GM23338 (cell line): ENCODE measurements around the gene DPH1. TPM values are rescaled to one million over a fixed set of nuclear protein-coding genes. Genes with fewer than 3 reads are reported as not detected.

Experiments
- ATAC-seq: fragments of 200-7000 bp; cut with Tn5 transposase; 3 replicates; pipeline ENCODE4 v1.9.1; 2020
- DNase-seq: peaks from one replicate; pipeline ENCODE4 v3.0.0-alpha.2; 2015; ENCODE audit warnings: low spot score
- H2AFZ ChIP-seq: fragments of 200-600 bp; sonication (generic); 2 replicates; pipeline ENCODE4 v1.8.0; 2016; ENCODE audit warnings: antibody characterized with exemption, mild to moderate bottlenecking, moderate library complexity
- H3F3A ChIP-seq: fragments of 200-600 bp; sonication (generic); replicated peaks from 2 replicates; pipeline ENCODE4 v1.8.0; 2017; ENCODE audit warnings: antibody characterized with exemption, mixed run types, low read depth
- H3K27ac ChIP-seq: fragments of 200-600 bp; sonication (generic); 2 replicates; pipeline ENCODE4 v1.6.1; 2016; ENCODE audit warnings: low read depth
- H3K27me3 ChIP-seq: fragments of 200-600 bp; sonication (generic); 2 replicates; pipeline ENCODE4 v1.8.0; 2016; ENCODE audit warnings: mild to moderate bottlenecking, mixed run types, moderate library complexity; ENCODE audit not compliant: insufficient read depth
- H3K36me3 ChIP-seq: fragments of 200-600 bp; sonication (generic); 2 replicates; pipeline ENCODE4 v1.8.0; 2016; ENCODE audit warnings: mild to moderate bottlenecking; ENCODE audit not compliant: insufficient read depth
- H3K4me1 ChIP-seq: fragments of 200-600 bp; sonication (generic); 2 replicates; pipeline ENCODE4 v1.8.0; 2016; ENCODE audit warnings: mild to moderate bottlenecking, moderate library complexity; ENCODE audit not compliant: insufficient read depth
- H3K4me2 ChIP-seq: fragments of 200-600 bp; sonication (generic); 2 replicates; pipeline ENCODE4 v1.7.1; 2017; ENCODE audit warnings: mixed run types
- H3K4me3 ChIP-seq: fragments of 200-600 bp; sonication (generic); 2 replicates; pipeline ENCODE4 v1.6.1; 2016; ENCODE audit warnings: mixed run types
- H3K79me2 ChIP-seq: fragments of 200-600 bp; sonication (generic); replicated peaks from 2 replicates; pipeline ENCODE4 v1.8.0; 2017; ENCODE audit warnings: mild to moderate bottlenecking; ENCODE audit not compliant: insufficient read depth
- H3K9me2 ChIP-seq: fragments of 200-600 bp; sonication (generic); 2 replicates; pipeline ENCODE4 v1.8.0; 2017; ENCODE audit not compliant: insufficient read depth
- H4K20me1 ChIP-seq: fragments of 200-600 bp; sonication (generic); replicated peaks from 2 replicates; pipeline ENCODE4 v1.8.0; 2017; ENCODE audit warnings: mild to moderate bottlenecking; ENCODE audit not compliant: insufficient read depth
- H3K27ac Mint-ChIP-seq: 2 replicates; pipeline ENCODE4 v1.8.0; 2020; ENCODE audit warnings: inconsistent platforms, mild to moderate bottlenecking, moderate library complexity, mixed read lengths
- H3K27me3 Mint-ChIP-seq: 3 replicates; pipeline ENCODE4 v1.8.0; 2022; ENCODE audit warnings: low read depth, mild to moderate bottlenecking, moderate library complexity, mixed read lengths, inconsistent platforms; ENCODE audit not compliant: insufficient read depth, poor library complexity
- H3K36me3 Mint-ChIP-seq: 3 replicates; pipeline ENCODE4 v1.8.0; 2021; ENCODE audit warnings: low read depth, mild to moderate bottlenecking, inconsistent platforms, moderate library complexity, mixed read lengths
- H3K4me1 Mint-ChIP-seq: 3 replicates; pipeline ENCODE4 v1.8.0; 2020; ENCODE audit warnings: mild to moderate bottlenecking, inconsistent platforms, mixed read lengths
- H3K4me3 Mint-ChIP-seq: 3 replicates; pipeline ENCODE4 v1.8.0; 2021; ENCODE audit warnings: moderate library complexity, mild to moderate bottlenecking, inconsistent platforms, mixed read lengths
- H3K9me3 Mint-ChIP-seq: 3 replicates; pipeline ENCODE4 v1.8.0; 2020; ENCODE audit warnings: moderate library complexity, mild to moderate bottlenecking, inconsistent platforms, mixed read lengths
- CREB1 ChIP-seq: fragments of 250-450 bp; sonication (Bioruptor Pico); IDR thresholded peaks from 2 replicates; pipeline ENCODE4 v1.5.0; 2020; ENCODE audit warnings: low read depth, mild to moderate bottlenecking, moderate library complexity
- EZH2 ChIP-seq: fragments of 200-600 bp; sonication (generic); IDR thresholded peaks from one replicate; pipeline ENCODE4 v1.8.0; 2017; ENCODE audit warnings: antibody characterized with exemption, mild to moderate bottlenecking, low read depth; ENCODE audit not compliant: unreplicated experiment
- EZH2phosphoT487 ChIP-seq: fragments of 200-600 bp; sonication (generic); IDR thresholded peaks from one replicate; pipeline ENCODE4 v1.8.1; 2018; ENCODE audit warnings: antibody characterized with exemption; ENCODE audit not compliant: unreplicated experiment
- JUNB ChIP-seq: IDR thresholded peaks from one replicate; pipeline ENCODE4 v1.6.1; 2016; ENCODE audit warnings: antibody characterized with exemption; ENCODE audit not compliant: unreplicated experiment
- NANOG ChIP-seq: IDR thresholded peaks from 2 replicates; pipeline ENCODE4 v1.6.1; 2016; ENCODE audit warnings: antibody characterized with exemption, borderline replicate concordance
- POLR2AphosphoS5 ChIP-seq: IDR thresholded peaks from 2 replicates; pipeline ENCODE4 v1.6.1; 2016; ENCODE audit warnings: antibody characterized with exemption, low read depth
- REST ChIP-seq: IDR thresholded peaks from one replicate; pipeline ENCODE4 v1.6.1; 2018; ENCODE audit warnings: antibody characterized with exemption; ENCODE audit not compliant: unreplicated experiment
- STAT1 ChIP-seq: IDR thresholded peaks from one replicate; pipeline ENCODE4 v1.6.1; 2016; ENCODE audit warnings: antibody characterized with exemption; ENCODE audit not compliant: unreplicated experiment
- ZNF331 ChIP-seq: fragments of 250-450 bp; sonication (Bioruptor Pico); IDR thresholded peaks from 2 replicates; pipeline ENCODE4 v1.5.0; 2020; ENCODE audit warnings: low read depth, mild to moderate bottlenecking, moderate library complexity
- polyA plus RNA-seq: library from polyadenylated mRNA; unstranded; fragments of >200 nt; fragmentation: Nextera tagmentation; extraction: Ambion mirVana; gene quantifications from 2 replicates; pipeline ENCODE4 v1.2.1, GENCODE V29; 2016
- total RNA-seq: library from RNA; depleted of rRNA; stranded (reverse); fragments of >200 nt; shearing (Covaris generic); gene quantifications from 2 replicates; pipeline ENCODE4 v1.2.3, GENCODE V29; 2014
- TF ChIP-seq, protein P1 (sequence below), 2 experiments: fragments of 200-600 bp in 1 of 2; sonication (generic) in 1 of 2; conservative IDR thresholded peaks; 2 replicates each; pipeline versions ENCODE4 v1.5.1 to v1.6.1; 2016 to 2017; ENCODE audit warnings: antibody characterized with exemption in 2 of 2, low read depth in 2 of 2, mild to moderate bottlenecking in 2 of 2, moderate library complexity in 1 of 2
- TF ChIP-seq, protein P2 (sequence below): IDR thresholded peaks from 2 replicates; pipeline ENCODE4 v1.6.1; 2016; ENCODE audit warnings: antibody characterized with exemption

The DPH1 gene
- total and polyA plus RNA-seq, 2 experiments from 2014 or later: 11.8 to 28.2 TPM

- H3K36me3 ChIP-seq: no peaks in the 10 kb centered on the region
- no peaks in the 10 kb centered on the region for H4K20me1 ChIP-seq
- TF ChIP-seq EZH2 (peak; percentile 45), STAT1 (no peak)
- peaks cover 14% of the 10 kb centered on the region; the same call in 1 of the 2 replicates for H3K4me1 ChIP-seq
- H2AFZ ChIP-seq: peak overlapping the region; percentile 72; the same call in 1 of the 2 replicates
- peak overlapping the region; percentile 78 for H3K4me2 ChIP-seq
- H3K27ac ChIP-seq: no peak overlapping the region
- Mint-ChIP-seq H3K27me3 (peaks cover 36% of the 10 kb centered on the region), H3K4me1 (peaks cover 31% of the 10 kb centered on the region), H3K36me3 (no peaks in the 10 kb centered on the region), H3K9me3 (no peaks in the 10 kb centered on the region), H3K27ac (no peak overlapping the region), H3K4me3 (no peak overlapping the region; the same call in 2 of the 3 replicates)
- H3F3A ChIP-seq: no peaks in the 10 kb centered on the region
- no peaks in the 10 kb centered on the region for H3K9me2 ChIP-seq
- H3K79me2 ChIP-seq: no peaks in the 10 kb centered on the region
- peak; percentile 72 for DNase-seq
- H3K27me3 ChIP-seq: peaks cover 33% of the 10 kb centered on the region
- ATAC-seq: peak; percentile 47
- H3K4me3 ChIP-seq: peak overlapping the region; percentile 66
These were observed 31.8 kb upstream of the DPH1 start for GRCh38 chr17:1997927-1998742.

GRCh38 chr17:1999557-2000251, 30.2 kb upstream of the DPH1 start:
- no peak overlapping the region for H3K27ac ChIP-seq
- ATAC-seq (peak; percentile 34), DNase-seq (peak; percentile 46)
- H3K4me1 ChIP-seq: peaks cover 14% of the 10 kb centered on the region; the same call in 1 of the 2 replicates
- Mint-ChIP-seq H3K4me1 (peaks cover 31% of the 10 kb centered on the region), H3K9me3 (no peaks in the 10 kb centered on the region), H3K36me3 (no peaks in the 10 kb centered on the region), H3K4me3 (peak overlapping the region; percentile 56), H3K27ac (no peak overlapping the region), H3K27me3 (peaks cover 38% of the 10 kb centered on the region)
- H2AFZ ChIP-seq: no peak overlapping the region
- no peaks in the 10 kb centered on the region for H4K20me1 ChIP-seq
- H3K4me2 ChIP-seq: 0 out of 2 replicates have a peak overlapping the region, but pooled peaks have one; percentile 43
- H3F3A ChIP-seq: no peaks in the 10 kb centered on the region
- H3K36me3 ChIP-seq: no peaks in the 10 kb centered on the region
- peaks cover 33% of the 10 kb centered on the region for H3K27me3 ChIP-seq
- H3K79me2 ChIP-seq: no peaks in the 10 kb centered on the region
- peak overlapping the region; percentile 17; the same call in 1 of the 2 replicates for H3K4me3 ChIP-seq
- H3K9me2 ChIP-seq: no peaks in the 10 kb centered on the region
- no peak for TF ChIP-seq ZNF331
- no peak for TF ChIP-seq POLR2AphosphoS5
- TF ChIP-seq STAT1: no peak
- no peak for TF ChIP-seq CREB1 (CRISPR knock-in tag)
- no peak for TF ChIP-seq NANOG
- TF ChIP-seq, protein P1, sequence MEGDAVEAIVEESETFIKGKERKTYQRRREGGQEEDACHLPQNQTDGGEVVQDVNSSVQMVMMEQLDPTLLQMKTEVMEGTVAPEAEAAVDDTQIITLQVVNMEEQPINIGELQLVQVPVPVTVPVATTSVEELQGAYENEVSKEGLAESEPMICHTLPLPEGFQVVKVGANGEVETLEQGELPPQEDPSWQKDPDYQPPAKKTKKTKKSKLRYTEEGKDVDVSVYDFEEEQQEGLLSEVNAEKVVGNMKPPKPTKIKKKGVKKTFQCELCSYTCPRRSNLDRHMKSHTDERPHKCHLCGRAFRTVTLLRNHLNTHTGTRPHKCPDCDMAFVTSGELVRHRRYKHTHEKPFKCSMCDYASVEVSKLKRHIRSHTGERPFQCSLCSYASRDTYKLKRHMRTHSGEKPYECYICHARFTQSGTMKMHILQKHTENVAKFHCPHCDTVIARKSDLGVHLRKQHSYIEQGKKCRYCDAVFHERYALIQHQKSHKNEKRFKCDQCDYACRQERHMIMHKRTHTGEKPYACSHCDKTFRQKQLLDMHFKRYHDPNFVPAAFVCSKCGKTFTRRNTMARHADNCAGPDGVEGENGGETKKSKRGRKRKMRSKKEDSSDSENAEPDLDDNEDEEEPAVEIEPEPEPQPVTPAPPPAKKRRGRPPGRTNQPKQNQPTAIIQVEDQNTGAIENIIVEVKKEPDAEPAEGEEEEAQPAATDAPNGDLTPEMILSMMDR (conservative IDR thresholded peaks at IDR 0.05; ENCODE audit: low read depth in 2 of 2): no peak
- TF ChIP-seq, protein P2, sequence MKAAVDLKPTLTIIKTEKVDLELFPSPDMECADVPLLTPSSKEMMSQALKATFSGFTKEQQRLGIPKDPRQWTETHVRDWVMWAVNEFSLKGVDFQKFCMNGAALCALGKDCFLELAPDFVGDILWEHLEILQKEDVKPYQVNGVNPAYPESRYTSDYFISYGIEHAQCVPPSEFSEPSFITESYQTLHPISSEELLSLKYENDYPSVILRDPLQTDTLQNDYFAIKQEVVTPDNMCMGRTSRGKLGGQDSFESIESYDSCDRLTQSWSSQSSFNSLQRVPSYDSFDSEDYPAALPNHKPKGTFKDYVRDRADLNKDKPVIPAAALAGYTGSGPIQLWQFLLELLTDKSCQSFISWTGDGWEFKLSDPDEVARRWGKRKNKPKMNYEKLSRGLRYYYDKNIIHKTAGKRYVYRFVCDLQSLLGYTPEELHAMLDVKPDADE: no peak
- no peak for TF ChIP-seq JUNB
- no peak for TF ChIP-seq EZH2phosphoT487
- no peak for TF ChIP-seq REST
